Thyroid gland (tissue), 4 donors: ENCODE data around the gene NECAB2. TPM values are rescaled to one million over a fixed set of nuclear protein-coding genes. Genes with fewer than 3 reads are reported as not detected.

Experiments used
- DNase-seq, 2 donors: peaks; one replicate each; pipeline ENCODE4 v3.0.0-alpha.2; 2019
- H3K27ac ChIP-seq, 3 donors: fragments of 200-600 bp; sonication (generic); 1 replicate in 2 of 3; 2 replicates in 1 of 3; pipeline ENCODE4 v1.5.1; 2016 to 2019; ENCODE audit warnings: mild to moderate bottlenecking in 1 of 3, moderate library complexity in 1 of 3
- H3K27me3 ChIP-seq: fragments of 200-600 bp; sonication (generic); one replicate; pipeline ENCODE4 v1.5.1; 2019
- H3K36me3 ChIP-seq, 2 donors: fragments of 200-600 bp; sonication (generic); one replicate each; pipeline ENCODE4 v1.5.1; 2016 to 2019
- H3K4me1 ChIP-seq, 2 donors: fragments of 200-600 bp; sonication (generic); one replicate each; pipeline ENCODE4 v1.5.1; 2017 to 2019
- H3K4me3 ChIP-seq, 3 donors: fragments of 200-600 bp; sonication (generic); replicated peaks in 1 of 3; 1 replicate in 2 of 3; 2 replicates in 1 of 3; pipeline ENCODE4 v1.5.1; 2016; ENCODE audit warnings: mild to moderate bottlenecking in 1 of 3
- H3K9me3 ChIP-seq: fragments of 200-600 bp; sonication (generic); one replicate; pipeline ENCODE4 v1.5.1; 2017
- CTCF ChIP-seq, 6 experiments: fragments of 200-600 bp in 3 of 6; fragments of 450-650 bp in 3 of 6; sonication (generic) in 3 of 6; IDR thresholded peaks; one replicate each; pipeline ENCODE4 v1.5.1; 2016 to 2019; ENCODE audit warnings: antibody characterized with exemption in 6 of 6, mild to moderate bottlenecking in 2 of 6, inconsistent platforms in 1 of 6, moderate library complexity in 1 of 6
- POLR2A ChIP-seq, 2 donors: fragments of 450-650 bp; IDR thresholded peaks; one replicate each; pipeline ENCODE4 v1.6.1; 2017; ENCODE audit warnings: antibody characterized with exemption in 2 of 2, mild to moderate bottlenecking in 2 of 2, moderate library complexity in 1 of 2
- WGBS, 2 donors: methylation state at CpG; one replicate each; pipeline ENCODE4 v1.1.5; 2017; 5-methylcytosine and 5-hydroxymethylcytosine counted together
- intact Hi-C: fragments of 100-400 bp; cut with DNase I; formaldehyde crosslinking; loops from one replicate; pipeline ENCODE4 v1.15.1; 2023
- total RNA-seq, 4 donors: library from RNA; depleted of rRNA; stranded (reverse); fragments of >200 nt; gene quantifications; one replicate each; pipeline ENCODE4 v1.2.3, GENCODE V29; 2016

NECAB2 gene
- total RNA-seq, 4 donors from 2014 or later, result 0.63 to 0.94 TPM; not detected in 2

GRCh38 chr16:83925095-83925905, 42.7 kb upstream of the NECAB2 start:
- Histone ChIP-seq H3K4me3 (no peak overlapping the region), H3K27me3 (no peaks in the 10 kb centered on the region), H3K4me1 (no peaks in the 10 kb centered on the region), H3K36me3 (no peaks in the 10 kb centered on the region), H3K9me3 (no peaks in the 10 kb centered on the region), H3K27ac (no peak overlapping the region)
- DNase-seq, result no peak
- intact Hi-C loops, result no loop called here
- no peak for TF ChIP-seq CTCF (IDR thresholded peaks at IDR 0.05)
- no peak for TF ChIP-seq POLR2A (IDR thresholded peaks at IDR 0.05)
- 91% methylated on average over 12 of the region's 12 CpGs for WGBS, 2 donors

GRCh38 chr16:83925957-83926725, 41.9 kb upstream of the NECAB2 start:
- H3K36me3 ChIP-seq, result no peaks in the 10 kb centered on the region
- H3K27me3 ChIP-seq, result no peaks in the 10 kb centered on the region
- WGBS, 2 donors, result 55 to 57% methylated on average over 19 to 22 of the region's 27 CpGs

GRCh38 chr16:83926726-83927397, 41.2 kb upstream of the NECAB2 start:
- DNase-seq, result peak; percentile 85 to 86
- H3K27ac ChIP-seq, result peak overlapping the region; percentile 57 to 65 (median 61)
- no peaks in the 10 kb centered on the region for H3K36me3 ChIP-seq
- no peak overlapping the region for H3K4me3 ChIP-seq
- intact Hi-C loops, result no loop called here
- no peaks in the 10 kb centered on the region for H3K4me1 ChIP-seq
- H3K9me3 ChIP-seq, result no peaks in the 10 kb centered on the region
- no peaks in the 10 kb centered on the region for H3K27me3 ChIP-seq
- 11 to 15% methylated on average over 32 to 35 of the region's 35 CpGs for WGBS, 2 donors
- TF ChIP-seq CTCF (IDR thresholded peaks at IDR 0.05), result peak; percentile 85 to 99 (median 90)
- no peak for TF ChIP-seq POLR2A (IDR thresholded peaks at IDR 0.05)

More at GRCh38 chr16:83925957-83926725, 41.9 kb upstream of the NECAB2 start:
- intact Hi-C loops, result no loop called here
- no peaks in the 10 kb centered on the region for H3K9me3 ChIP-seq
- peak overlapping the region in 2 of 3 donors; percentile 57 to 61 for H3K27ac ChIP-seq
- H3K4me3 ChIP-seq, result no peak overlapping the region
- no peaks in the 10 kb centered on the region for H3K4me1 ChIP-seq
- no peak for DNase-seq
- TF ChIP-seq CTCF (IDR thresholded peaks at IDR 0.05) (no peak), POLR2A (IDR thresholded peaks at IDR 0.05) (no peak)

GRCh38 chr16:83928341-83929055, 39.5 kb upstream of the NECAB2 start:
- intact Hi-C loops, result no loop called here
- Histone ChIP-seq H3K9me3 (no peaks in the 10 kb centered on the region), H3K4me3 (no peak overlapping the region), H3K27me3 (no peaks in the 10 kb centered on the region), H3K4me1 (no peaks in the 10 kb centered on the region), H3K27ac (no peak overlapping the region), H3K36me3 (no peaks in the 10 kb centered on the region)
- TF ChIP-seq POLR2A (IDR thresholded peaks at IDR 0.05) (no peak), CTCF (IDR thresholded peaks at IDR 0.05) (no peak)
- 85 to 87% methylated on average over 15 of the region's 16 CpGs for WGBS, 2 donors
- no peak for DNase-seq
